HG03575 (cell line): ENCODE measurements around the gene AP2M1.
A peak's percentile ranks its signal among the peaks of the same experiment; 100 is the strongest.

Experiments used
- ATAC-seq: cut with Tn5 transposase; IDR thresholded peaks from one replicate; pipeline ENCODE4 v1.9.1; 2021; ENCODE audit not compliant: unreplicated experiment, insufficient number of reproducible peaks, low FRiP score; ENCODE audit errors: extremely low read depth

AP2M1 gene

DNA sequence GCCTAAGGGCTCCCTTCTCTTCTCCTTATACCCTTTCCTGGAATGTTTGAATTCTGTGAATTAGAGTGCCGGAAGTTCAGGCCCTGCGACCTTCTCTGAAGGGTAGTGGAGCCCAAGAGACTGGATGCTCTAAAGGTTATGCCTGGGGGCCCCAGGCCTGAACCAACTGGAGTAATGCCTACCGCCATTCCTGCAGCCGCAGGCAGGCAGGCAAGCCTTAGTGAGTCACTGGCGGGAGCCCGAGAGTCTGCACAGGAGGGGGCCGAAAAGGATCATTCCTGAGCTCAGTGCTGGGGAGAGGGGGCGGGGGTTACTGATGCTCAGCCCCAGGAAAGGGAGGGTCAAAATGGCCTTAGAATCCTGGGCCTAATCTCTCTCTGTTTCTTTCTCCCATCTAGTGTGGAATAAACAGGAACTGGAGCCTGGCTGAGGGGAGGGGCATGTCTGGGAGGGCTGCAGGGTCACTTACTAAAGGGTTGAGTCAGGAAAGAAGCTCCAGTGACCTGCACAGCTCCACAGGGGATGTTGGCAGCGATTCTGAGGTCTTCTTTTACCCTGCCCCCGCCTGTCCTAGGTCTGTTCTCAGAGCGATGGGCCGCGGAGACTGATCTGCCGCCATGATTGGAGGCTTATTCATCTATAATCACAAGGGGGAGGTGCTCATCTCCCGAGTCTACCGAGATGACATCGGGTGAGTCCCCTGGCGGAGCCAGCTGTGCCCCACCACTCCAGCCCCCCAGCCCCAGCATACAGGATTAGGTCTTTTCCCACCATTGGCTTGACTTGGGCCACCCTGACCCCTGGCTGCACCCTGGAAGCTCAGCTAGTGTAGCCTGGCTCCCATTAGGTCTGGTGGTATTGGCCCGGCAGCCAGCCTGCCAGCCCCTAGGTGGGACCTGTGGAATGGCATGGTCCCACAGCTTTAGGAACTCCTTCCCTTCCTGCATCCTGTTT lies 2.0 kb downstream of the AP2M1 start:
- no peak for ATAC-seq

DNA sequence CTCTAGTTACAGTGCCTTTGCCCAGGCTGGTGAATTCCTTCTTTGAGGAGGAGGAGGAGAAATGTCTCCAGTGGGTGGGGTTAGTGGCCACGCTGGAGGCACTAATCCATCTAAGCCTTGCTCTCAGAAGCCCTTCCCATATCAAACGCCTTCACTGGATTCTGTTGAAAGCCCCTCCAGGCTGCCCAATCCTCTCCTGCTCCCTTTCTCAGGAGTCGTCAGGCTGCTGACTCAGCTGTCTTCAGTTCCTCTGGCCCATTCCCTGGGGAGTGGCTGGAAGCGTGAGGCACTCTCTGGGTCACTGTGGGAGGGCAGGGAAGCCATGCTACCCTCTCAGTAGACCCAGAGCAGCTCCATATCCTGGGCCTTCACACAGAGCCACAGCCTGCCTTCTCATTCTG lies 2.7 kb downstream of the AP2M1 start:
- no peak for ATAC-seq

DNA sequence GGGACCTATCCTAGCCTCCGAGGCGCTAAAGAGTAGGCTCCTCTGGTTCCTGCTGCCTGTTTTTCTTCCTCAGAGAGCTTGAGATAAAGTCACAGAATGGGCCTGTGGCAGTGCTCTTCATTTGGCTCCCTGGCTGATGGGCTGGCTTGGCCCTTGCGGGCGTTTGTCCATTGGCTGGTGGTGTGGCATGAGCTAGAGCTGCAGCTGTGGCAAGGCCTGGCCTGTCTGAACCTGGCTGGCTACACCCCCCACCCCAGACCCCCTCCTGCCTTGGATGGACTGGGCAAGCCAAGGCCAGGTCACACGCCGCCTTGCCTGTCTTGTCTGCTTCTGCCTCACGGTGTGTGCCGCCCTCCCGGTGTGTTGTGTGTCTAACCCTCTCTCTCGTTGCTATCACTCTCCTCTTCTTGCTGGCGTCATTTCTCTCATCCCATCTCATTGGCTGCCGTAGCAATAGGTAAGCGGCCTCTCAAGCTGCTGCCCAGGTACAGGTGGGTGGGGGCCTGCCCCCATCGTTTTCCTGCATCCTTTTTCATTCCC lies 3.2 kb downstream of the AP2M1 start:
- ATAC-seq = no peak

DNA sequence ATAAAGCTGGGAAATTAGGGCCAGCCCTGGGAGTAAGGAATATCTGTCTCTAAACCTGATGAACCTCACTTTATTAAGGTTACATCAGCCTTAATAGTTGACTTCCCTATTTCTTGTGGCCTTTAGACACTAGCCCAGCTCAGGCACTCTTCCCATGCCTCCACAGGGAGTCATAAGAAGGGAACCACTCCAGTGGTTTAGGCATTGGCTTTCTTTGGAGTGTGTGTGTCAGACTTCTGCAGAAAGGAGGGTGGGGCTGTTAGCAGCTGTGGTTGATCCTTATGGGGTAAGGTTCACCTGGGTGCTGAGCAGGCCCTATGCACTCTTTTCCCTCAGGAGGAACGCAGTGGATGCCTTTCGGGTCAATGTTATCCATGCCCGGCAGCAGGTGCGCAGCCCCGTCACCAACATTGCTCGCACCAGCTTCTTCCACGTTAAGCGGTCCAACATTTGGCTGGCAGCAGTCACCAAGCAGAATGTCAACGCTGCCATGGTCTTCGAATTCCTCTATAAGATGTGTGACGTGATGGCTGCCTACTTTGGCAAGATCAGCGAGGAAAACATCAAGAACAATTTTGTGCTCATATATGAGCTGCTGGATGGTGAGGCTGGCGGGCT lies 4.0 kb downstream of the AP2M1 start:
- ATAC-seq = no peak

GRCh38 chr3:184180165-184180564 lies 5.5 kb downstream of the AP2M1 start:
- ATAC-seq = no peak

GRCh38 chr3:184181596-184181995 lies 6.9 kb downstream of the AP2M1 start:
- ATAC-seq = no peak

GRCh38 chr3:184183679-184184078 lies 9.0 kb downstream of the AP2M1 start:
- ATAC-seq = no peak

- no peak for ATAC-seq
Measured at GRCh38 chr3:184184546-184185230, 10.0 kb downstream of the AP2M1 start.

- ATAC-seq = peak; percentile 63
Measured at GRCh38 chr3:184185461-184186183, 11.0 kb downstream of the AP2M1 start.

GRCh38 chr3:184186184-184186901 lies 11.7 kb downstream of the AP2M1 start, which contains the start of gene ABCF3:
Gene ABCF3 (plus strand): TSS chr3:184186199. CDS start chr3:184186208, 9 bp downstream.
- no peak for ATAC-seq

DNA sequence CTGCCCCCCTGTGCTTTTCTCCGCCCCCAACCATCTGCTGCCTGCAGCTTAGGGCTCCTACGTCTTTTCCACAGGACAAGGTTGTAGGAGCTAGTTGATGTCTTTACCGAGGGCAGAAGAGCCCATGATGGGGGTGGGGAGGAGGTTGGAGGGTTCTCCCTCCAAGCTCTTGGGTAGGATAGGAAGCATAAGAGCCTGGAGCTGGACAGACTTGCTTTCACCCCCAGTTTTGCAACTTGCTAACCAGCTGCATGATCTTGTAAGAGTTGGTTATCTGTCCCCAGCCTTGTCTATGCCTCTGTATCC lies 12.2 kb downstream of the AP2M1 start:
- ATAC-seq = no peak

GRCh38 chr3:184188080-184188479 lies 13.4 kb downstream of the AP2M1 start:
- ATAC-seq = no peak

DNA sequence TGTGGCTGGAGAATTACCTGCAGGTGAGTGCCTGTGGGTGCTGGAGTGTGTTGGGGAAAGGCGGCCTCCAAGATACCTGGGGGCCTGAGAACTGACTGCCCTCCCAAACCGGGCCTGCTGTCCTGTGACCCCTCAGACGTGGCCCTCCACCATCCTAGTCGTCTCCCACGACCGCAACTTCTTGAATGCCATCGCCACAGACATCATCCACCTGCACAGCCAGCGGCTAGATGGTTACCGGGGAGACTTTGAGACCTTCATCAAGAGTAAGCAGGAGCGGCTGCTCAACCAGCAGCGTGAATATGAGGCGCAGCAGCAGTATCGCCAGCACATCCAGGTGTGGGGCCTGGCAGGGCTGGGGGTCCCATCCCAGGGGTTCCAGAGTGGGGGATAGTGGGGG lies 14.8 kb downstream of the AP2M1 start:
- no peak for ATAC-seq

- ATAC-seq = no peak
Measured at GRCh38 chr3:184192889-184193288, 18.2 kb downstream of the AP2M1 start.

DNA sequence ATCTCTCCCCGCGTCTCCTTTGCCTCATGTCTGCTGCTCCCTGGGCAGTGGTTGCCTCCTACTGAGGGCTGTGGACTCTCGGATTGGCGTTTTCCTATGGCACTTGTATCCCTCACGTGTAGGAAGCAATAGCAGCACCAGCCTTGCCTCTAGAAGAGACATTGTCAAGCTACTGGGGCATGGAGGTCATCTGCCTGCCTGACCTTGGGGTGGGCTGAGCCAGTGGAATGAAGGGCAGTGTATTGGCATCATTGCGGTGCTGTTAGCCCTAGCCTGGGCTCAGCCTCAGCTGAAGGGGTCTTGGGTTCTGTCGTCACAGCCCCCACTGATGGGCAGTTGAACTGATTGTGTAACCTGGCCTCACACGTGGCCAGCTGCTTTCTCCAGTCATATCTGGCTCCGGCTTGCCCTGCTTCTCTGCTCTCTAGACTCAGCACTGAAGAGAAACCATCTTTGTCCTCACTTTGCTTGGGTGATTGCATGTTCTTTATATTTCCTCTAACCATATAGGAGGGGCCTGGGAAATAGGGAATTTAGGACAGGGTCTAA lies 19.4 kb downstream of the AP2M1 start:
- no peak for ATAC-seq

GRCh38 chr3:184196536-184196935 lies 21.9 kb downstream of the AP2M1 start:
- ATAC-seq = no peak

DNA sequence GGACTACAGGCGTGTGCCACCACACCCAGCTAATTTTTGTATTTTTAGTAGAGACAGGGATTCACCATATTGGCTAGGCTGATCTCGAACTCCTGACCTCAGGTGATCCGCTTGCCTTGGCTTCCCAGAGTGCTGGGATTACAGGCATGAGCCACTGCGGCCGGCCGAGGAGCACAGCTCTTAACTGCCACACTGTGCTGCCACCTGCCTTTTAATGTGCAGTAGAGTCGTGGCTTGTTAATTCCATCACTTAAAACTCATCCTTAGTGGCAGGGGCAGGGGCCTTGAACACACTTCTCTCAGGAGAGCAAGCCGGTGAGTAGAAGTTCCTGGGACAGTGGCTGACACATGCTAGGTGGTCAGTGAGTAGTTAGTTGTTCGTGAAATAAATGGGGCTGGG lies 23.9 kb downstream of the AP2M1 start:
- ATAC-seq = no peak

DNA sequence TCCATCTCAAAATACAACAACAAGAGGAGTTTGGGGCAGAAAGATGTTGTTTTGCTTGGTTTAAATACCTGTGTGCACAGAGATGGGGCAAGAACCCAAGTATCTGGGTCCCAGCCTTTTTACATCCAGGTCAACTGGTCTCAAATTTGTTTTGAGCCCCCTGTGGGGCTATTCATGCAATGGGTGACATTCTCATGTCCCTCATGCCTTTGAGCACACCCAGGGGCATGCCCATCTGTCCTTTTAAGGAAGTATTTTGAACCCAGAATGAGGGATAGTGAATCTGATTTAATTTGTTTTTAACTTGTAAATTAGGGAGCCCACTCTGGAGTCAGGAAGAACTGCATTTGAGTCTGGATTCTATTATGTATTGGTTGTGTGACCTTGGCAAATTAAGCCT lies 26.2 kb downstream of the AP2M1 start:
- no peak for ATAC-seq
